RWPE2 (cell line): ENCODE measurements around the gene KRTAP12-1.

Source experiments
- ATAC-seq: fragments of 200-7000 bp; cut with Tn5 transposase; 3 replicates; pipeline ENCODE4 v1.9.1; 2021; ENCODE audit warnings: low read depth
- DNase-seq: peaks from one replicate; pipeline ENCODE4 v3.0.0-alpha.2; 2020; ENCODE audit warnings: low spot score
- H3K27ac ChIP-seq: fragments of 450-650 bp; 2 replicates; pipeline ENCODE4 v1.5.1; 2017; ENCODE audit warnings: mild to moderate bottlenecking; ENCODE audit not compliant: poor library complexity, severe bottlenecking
- H3K27me3 ChIP-seq: fragments of 250-450 bp; sonication (Bioruptor Pico); 2 replicates; pipeline ENCODE4 v1.5.1; 2021; ENCODE audit warnings: mild to moderate bottlenecking, moderate library complexity; ENCODE audit not compliant: insufficient read depth, poor library complexity, severe bottlenecking
- H3K36me3 ChIP-seq: fragments of 250-450 bp; sonication (Bioruptor Pico); 2 replicates; pipeline ENCODE4 v1.5.1; 2020; ENCODE audit warnings: low read depth, mild to moderate bottlenecking, moderate library complexity
- H3K4me1 ChIP-seq: fragments of 250-450 bp; sonication (Bioruptor Pico); 2 replicates; pipeline ENCODE4 v1.5.1; 2021; ENCODE audit warnings: mild to moderate bottlenecking, moderate library complexity; ENCODE audit not compliant: insufficient read depth, poor library complexity, severe bottlenecking
- H3K4me3 ChIP-seq: fragments of 250-450 bp; sonication (Bioruptor Pico); 2 replicates; pipeline ENCODE4 v1.5.1; 2021; ENCODE audit warnings: mild to moderate bottlenecking, moderate library complexity; ENCODE audit not compliant: severe bottlenecking
- H3K9me3 ChIP-seq: fragments of 250-450 bp; sonication (Bioruptor Pico); 2 replicates; pipeline ENCODE4 v1.5.1; 2021; ENCODE audit warnings: mild to moderate bottlenecking, moderate library complexity; ENCODE audit not compliant: severe bottlenecking
- TF ChIP-seq, protein P1 (sequence below): fragments of 450-650 bp; IDR thresholded peaks from one replicate; pipeline ENCODE4 v1.5.1; 2017; ENCODE audit warnings: mild to moderate bottlenecking, moderate library complexity; ENCODE audit not compliant: poor library complexity, severe bottlenecking

The KRTAP12-1 gene

DNA sequence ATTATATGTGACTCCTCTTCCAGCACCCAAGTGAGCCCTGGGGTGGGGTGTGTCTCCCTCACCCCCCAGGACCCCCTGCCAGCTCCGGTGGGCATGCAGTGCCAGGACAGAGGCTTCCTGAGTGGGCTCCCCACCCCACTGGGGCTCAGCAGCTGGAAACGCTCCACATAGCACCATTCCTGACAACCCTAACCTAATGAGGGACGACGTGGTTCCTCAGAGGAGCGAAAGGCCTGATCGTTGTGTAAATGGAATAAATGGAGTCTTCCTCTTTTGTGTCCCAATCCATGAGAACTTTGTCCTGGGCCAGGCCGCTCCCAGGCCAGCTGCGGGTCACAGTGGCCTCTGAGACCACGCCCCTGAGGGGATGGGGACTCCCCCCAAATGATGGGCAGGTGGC is 31.2 kb upstream of the KRTAP12-1 start:
- H3K27me3 ChIP-seq: peaks cover 72% of the 10 kb centered on the region
- H3K4me1 ChIP-seq: peaks cover 9% of the 10 kb centered on the region
- no peaks in the 10 kb centered on the region for H3K36me3 ChIP-seq
- TF ChIP-seq, protein P1, sequence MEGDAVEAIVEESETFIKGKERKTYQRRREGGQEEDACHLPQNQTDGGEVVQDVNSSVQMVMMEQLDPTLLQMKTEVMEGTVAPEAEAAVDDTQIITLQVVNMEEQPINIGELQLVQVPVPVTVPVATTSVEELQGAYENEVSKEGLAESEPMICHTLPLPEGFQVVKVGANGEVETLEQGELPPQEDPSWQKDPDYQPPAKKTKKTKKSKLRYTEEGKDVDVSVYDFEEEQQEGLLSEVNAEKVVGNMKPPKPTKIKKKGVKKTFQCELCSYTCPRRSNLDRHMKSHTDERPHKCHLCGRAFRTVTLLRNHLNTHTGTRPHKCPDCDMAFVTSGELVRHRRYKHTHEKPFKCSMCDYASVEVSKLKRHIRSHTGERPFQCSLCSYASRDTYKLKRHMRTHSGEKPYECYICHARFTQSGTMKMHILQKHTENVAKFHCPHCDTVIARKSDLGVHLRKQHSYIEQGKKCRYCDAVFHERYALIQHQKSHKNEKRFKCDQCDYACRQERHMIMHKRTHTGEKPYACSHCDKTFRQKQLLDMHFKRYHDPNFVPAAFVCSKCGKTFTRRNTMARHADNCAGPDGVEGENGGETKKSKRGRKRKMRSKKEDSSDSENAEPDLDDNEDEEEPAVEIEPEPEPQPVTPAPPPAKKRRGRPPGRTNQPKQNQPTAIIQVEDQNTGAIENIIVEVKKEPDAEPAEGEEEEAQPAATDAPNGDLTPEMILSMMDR: no peak
- H3K27ac ChIP-seq: no peak overlapping the region
- no peak for ATAC-seq
- no peak overlapping the region for H3K4me3 ChIP-seq
- DNase-seq: no peak
- peaks cover 2% of the 10 kb centered on the region for H3K9me3 ChIP-seq

DNA sequence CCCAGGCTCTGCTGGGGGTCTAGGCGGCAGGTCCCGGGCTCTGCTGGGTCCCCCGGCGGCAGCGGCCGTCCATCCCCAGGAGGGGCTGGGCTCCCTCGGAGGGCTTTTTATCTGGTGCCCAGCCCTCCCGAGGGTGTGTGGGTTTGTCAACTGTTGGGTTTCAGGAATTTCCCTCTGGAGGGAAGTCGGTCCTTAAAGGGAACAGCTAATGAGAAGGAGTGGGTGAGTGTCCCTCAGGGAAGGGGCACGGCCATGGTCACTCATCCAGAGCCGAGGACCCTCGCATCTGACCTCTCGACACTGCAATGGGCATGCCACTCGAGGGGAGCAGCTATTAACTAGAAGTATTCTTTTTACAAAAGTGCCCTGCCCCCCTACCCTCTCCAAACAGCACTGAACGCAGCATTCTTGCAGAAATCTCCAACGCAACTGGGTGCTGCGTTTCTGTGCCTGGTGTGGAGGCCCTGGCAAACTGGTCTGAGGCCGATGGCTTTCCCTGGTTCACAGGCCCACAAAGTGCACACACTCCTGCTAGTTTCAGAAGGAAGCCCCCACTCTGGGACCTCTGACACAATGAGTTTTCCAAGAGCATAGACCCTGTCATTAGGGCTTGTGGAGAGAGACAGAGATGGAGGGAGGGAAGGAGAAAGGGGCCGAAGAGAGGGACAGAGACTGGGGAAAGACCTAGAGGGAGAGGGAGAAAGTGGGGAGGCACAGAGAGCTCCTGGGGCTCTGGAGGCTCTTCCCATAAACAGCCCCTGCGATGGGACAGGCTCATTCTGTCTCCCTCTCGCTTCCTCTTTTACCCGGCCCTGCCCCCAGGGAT is 30.5 kb upstream of the KRTAP12-1 start:
- TF ChIP-seq, protein P1: no peak
- Histone ChIP-seq H3K9me3 (peaks cover 2% of the 10 kb centered on the region), H3K27me3 (peaks cover 72% of the 10 kb centered on the region), H3K4me3 (no peak overlapping the region), H3K4me1 (peaks cover 9% of the 10 kb centered on the region), H3K36me3 (no peaks in the 10 kb centered on the region), H3K27ac (no peak overlapping the region)
- ATAC-seq (no peak), DNase-seq (no peak)

DNA sequence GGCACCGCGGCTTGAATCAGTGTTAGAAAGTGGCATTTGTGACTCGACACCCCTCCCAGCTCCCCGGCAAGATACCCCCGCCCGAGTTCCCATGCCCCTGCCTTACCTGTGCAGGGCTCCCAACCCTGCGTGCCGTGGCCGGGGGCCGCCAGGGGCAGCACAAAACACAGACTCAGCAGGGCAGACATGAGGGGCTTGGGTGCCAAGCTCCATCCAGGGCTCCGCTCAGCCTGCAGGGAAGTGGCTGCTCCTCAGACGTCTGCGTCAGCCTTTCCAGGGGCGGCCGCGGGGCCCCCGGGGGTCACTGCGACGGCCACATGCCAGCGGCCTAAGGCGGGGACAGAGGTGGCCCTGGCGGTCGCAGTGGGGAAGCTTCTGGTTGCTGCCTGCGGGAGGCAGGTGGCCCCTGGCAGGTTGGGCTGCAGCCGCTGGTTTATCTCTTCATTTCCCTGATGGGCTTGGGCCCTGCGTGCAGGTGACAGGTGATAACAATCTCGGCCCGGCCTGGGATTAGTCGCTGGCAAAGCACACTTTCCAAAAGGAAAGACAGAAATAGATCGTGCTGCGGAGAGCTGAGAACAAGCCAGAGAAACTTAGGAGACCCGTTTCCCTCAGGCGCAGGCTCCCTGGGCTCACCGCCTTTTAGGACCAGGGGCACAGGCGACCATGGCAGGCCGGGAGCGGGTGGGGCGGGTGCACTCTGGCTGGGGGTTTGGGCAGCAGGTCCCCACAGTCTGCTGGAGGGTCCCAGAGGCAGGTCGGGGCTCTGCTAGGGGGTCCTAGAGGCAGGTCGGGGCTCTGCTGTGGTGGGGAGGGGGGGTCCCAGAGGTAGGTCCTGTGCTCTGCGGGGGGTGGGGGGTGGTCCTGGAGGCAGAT is 29.6 kb upstream of the KRTAP12-1 start, which contains the start of gene TSPEAR:
TSS of gene TSPEAR (minus strand) at position 246 of the 876 bp plus-strand sequence. CDS start at position 188, 58 bp downstream.
- ATAC-seq (peak; percentile 13; the same call in 2 of the 3 replicates), DNase-seq (no peak)
- peaks cover 9% of the 10 kb centered on the region for H3K4me1 ChIP-seq
- no peaks in the 10 kb centered on the region for H3K36me3 ChIP-seq
- no peak within 1 kb of the TSS for H3K4me3 ChIP-seq
- no peak within 1 kb of the TSS for H3K27ac ChIP-seq
- TF ChIP-seq, protein P1: no peak
- peaks cover 2% of the 10 kb centered on the region for H3K9me3 ChIP-seq
- peaks cover 78% of the 10 kb centered on the region for H3K27me3 ChIP-seq

DNA sequence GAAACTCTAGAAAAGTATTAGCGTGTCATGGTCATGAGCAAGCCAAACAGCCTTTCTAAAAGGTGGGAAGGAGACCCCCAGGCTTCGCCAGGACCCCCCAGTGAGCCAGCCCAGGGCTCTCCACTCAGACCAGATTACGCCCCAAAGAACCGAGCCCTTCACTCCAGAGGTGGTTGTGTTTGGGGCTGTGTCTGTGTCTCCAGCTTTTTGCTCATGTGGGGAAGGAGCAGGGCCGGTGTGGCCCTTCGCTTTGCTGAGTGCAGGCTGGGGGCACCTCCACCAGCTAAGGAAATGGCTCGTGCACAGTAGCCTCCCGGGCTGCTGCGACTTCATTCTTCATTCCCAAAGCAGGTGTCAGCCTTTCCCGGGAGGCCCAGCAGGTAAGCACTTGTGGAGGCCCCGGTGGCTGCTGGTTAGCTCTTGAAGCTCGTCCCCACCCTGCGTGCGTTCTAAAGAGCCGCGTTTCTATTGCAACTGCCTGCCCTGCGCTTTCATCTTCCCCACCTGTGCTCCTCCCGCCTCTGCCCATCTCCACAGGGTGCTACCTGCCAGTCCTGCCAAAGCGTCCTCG is 28.9 kb upstream of the KRTAP12-1 start:
- TF ChIP-seq, protein P1: no peak
- H3K36me3 ChIP-seq: no peaks in the 10 kb centered on the region
- H3K9me3 ChIP-seq: peaks cover 5% of the 10 kb centered on the region
- H3K27ac ChIP-seq: no peak overlapping the region
- DNase-seq (peak; percentile 58), ATAC-seq (peak; percentile 43; the same call in 2 of the 3 replicates)
- no peak overlapping the region for H3K4me3 ChIP-seq
- H3K4me1 ChIP-seq: peaks cover 9% of the 10 kb centered on the region
- peaks cover 85% of the 10 kb centered on the region for H3K27me3 ChIP-seq
